ENCODE results near the gene ASIC2. TPM values are rescaled to one million over a fixed set of nuclear protein-coding genes. Genes with fewer than 3 reads are reported as not detected.

Gene ASIC2
- total and polyA plus RNA-seq, 12 donors: not detected

DNA sequence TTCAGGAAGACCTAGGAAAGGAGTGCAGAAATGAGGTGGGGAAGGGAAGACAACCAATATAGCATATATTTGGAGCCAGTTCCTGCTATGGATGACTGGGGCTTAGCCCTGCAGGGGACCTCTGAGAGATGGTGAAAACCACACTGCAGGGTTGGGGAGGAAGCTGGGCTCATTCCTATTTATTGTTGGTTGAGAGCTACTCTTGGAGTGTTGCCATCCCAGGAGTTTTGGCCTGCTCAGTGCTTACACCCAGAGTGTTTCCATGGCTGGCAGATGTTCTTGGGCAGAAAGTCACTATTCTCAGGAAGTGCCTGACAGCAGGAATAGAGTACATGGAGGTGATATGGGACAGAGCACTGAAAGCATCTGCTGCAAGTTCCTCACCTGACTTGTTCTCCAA, 155.7 kb downstream of the ASIC2 start:
- DNase-seq: no peak
- Histone ChIP-seq H3K4me3 (no peak overlapping the region), H3K27ac (no peak overlapping the region), H3K4me1 (no peaks in the 10 kb centered on the region), H3K36me3 (no peaks in the 10 kb centered on the region), H3K27me3 (peaks cover 0 to 34% (median 15%) of the 10 kb centered on the region in 7 donors), H3K9me3 (no peaks in the 10 kb centered on the region)
- ATAC-seq: no peak
- intact Hi-C loops (cut with DNase I): loop anchor here in 2 of 10 donors (10.0 kb wide), 2 partner anchors 53 to 63 kb away; no protein-coding TSS in a partner anchor
- TF ChIP-seq, protein P1, sequence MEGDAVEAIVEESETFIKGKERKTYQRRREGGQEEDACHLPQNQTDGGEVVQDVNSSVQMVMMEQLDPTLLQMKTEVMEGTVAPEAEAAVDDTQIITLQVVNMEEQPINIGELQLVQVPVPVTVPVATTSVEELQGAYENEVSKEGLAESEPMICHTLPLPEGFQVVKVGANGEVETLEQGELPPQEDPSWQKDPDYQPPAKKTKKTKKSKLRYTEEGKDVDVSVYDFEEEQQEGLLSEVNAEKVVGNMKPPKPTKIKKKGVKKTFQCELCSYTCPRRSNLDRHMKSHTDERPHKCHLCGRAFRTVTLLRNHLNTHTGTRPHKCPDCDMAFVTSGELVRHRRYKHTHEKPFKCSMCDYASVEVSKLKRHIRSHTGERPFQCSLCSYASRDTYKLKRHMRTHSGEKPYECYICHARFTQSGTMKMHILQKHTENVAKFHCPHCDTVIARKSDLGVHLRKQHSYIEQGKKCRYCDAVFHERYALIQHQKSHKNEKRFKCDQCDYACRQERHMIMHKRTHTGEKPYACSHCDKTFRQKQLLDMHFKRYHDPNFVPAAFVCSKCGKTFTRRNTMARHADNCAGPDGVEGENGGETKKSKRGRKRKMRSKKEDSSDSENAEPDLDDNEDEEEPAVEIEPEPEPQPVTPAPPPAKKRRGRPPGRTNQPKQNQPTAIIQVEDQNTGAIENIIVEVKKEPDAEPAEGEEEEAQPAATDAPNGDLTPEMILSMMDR (IDR thresholded peaks at IDR 0.05): no peak

DNA sequence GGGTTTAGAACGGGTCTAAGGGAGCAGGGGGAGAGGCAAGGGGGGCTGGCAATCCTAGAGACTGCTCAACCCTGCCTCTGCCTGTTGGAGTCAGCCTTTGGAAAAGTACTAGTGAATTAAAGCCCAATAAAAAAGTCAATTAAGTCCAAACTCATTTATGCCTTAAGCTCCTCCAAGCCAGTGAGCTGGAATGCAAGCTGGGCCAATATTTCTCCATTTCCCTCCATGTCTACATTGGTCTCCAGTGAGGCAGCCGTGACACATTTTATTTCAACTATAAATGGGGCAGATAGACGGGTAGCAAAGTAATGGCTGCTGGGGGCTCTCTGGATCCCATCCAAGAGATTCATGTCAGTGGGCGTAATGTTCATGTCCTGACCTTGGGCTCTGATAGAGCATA, 157.4 kb downstream of the ASIC2 start:
- Histone ChIP-seq H3K27me3 (peaks cover 0 to 33% (median 16%) of the 10 kb centered on the region in 7 donors), H3K9me3 (no peaks in the 10 kb centered on the region), H3K27ac (no peak overlapping the region), H3K4me1 (no peaks in the 10 kb centered on the region), H3K4me3 (no peak overlapping the region), H3K36me3 (no peaks in the 10 kb centered on the region)
- DNase-seq: no peak
- WGBS, 2 donors: 65 to 66% methylated on average over 4 of the region's 4 CpGs
- intact Hi-C loops (cut with DNase I): loop anchor here in 2 of 10 donors (10.0 kb wide), 2 partner anchors 51 to 61 kb away; no protein-coding TSS in a partner anchor
- TF ChIP-seq, protein P1 (IDR thresholded peaks at IDR 0.05): no peak
- no peak for ATAC-seq

DNA sequence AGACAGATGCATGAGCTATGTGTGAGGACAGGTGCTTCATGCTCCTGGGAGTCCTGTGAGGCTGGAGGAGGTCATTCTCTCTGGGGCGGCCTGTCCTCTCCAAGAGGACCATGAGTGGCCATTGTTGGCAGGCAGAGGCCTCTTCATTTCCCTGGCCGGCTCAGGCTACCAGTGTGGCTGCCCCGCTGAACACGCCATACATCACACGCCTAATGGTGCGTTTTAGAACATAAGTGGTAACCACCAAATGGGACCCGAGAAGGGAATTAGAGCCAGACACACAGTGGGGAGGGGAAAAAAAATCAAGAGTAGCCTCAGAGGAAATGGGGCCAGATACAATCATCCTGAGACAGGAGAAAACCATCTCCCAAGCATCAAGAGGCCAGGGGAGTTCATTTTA, 161.5 kb downstream of the ASIC2 start:
- Histone ChIP-seq H3K27me3 (peaks cover 0 to 46% (median 10%) of the 10 kb centered on the region in 7 donors), H3K36me3 (no peaks in the 10 kb centered on the region), H3K4me1 (no peaks in the 10 kb centered on the region), H3K9me3 (no peaks in the 10 kb centered on the region), H3K4me3 (no peak overlapping the region), H3K27ac (no peak overlapping the region)
- DNase-seq: no peak
- ATAC-seq: no peak
- TF ChIP-seq, protein P1 (IDR thresholded peaks at IDR 0.05): no peak
- 90 to 91% methylated on average over 7 of the region's 7 CpGs for WGBS, 2 donors
- intact Hi-C loops (cut with DNase I): loop anchor here in 2 of 10 donors (10.0 kb wide), 2 partner anchors 47 to 57 kb away; no protein-coding TSS in a partner anchor

DNA sequence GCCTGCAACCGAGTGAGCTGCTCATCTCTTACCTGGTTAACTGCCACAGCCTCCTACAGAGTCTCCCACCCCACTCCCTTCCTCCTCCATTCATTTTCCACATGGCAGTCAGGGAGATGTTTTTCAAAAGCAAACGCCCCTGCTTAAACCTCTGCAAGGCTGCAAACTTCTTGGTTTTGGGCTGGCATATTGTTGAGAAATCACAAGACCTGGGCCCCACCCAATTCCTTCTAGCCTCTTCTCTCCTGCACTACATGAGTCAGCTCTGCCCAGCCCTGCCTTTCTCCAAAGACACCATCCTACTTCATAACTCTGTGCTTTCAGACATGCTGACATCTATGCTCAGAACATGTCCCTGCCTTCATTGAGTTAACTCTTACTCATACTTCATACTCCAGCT, 165.4 kb downstream of the ASIC2 start:
- no peak for ATAC-seq
- 41 to 58% methylated on average over 2 of the region's 2 CpGs for WGBS, 2 donors

More for the DNA sequence above, 165.4 kb downstream of the ASIC2 start:
- TF ChIP-seq, protein P1 (IDR thresholded peaks at IDR 0.05): no peak
- intact Hi-C loops (cut with DNase I): loop anchor here in 2 of 10 donors (10.0 kb wide), 2 partner anchors 47 to 63 kb away; no protein-coding TSS in a partner anchor
- Histone ChIP-seq H3K4me3 (no peak overlapping the region), H3K27ac (no peak overlapping the region), H3K36me3 (no peaks in the 10 kb centered on the region), H3K27me3 (peaks cover 0 to 43% (median 23%) of the 10 kb centered on the region in 7 donors), H3K9me3 (no peaks in the 10 kb centered on the region), H3K4me1 (no peaks in the 10 kb centered on the region)
- DNase-seq: no peak
